HepG2 (cell line): ENCODE data around the gene C11orf24. TPM values are rescaled to one million over a fixed set of nuclear protein-coding genes. Genes with fewer than 3 reads are reported as not detected.

Source experiments
- CBX1 ChIP-seq: IDR thresholded peaks from one replicate; pipeline ENCODE4 v1.6.1; 2016; ENCODE audit warnings: antibody characterized with exemption, low read depth
- CREM ChIP-seq, 2 experiments: sonication (generic) in 1 of 2; formaldehyde crosslinking in 1 of 2; IDR thresholded peaks; 2 replicates each; pipeline versions ENCODE4 v1.4.0 to v1.6.1; 2016 to 2020; ENCODE audit warnings: antibody characterized with exemption in 1 of 2, mild to moderate bottlenecking in 1 of 2, missing genetic modification reagents in 1 of 2
- JARID2 ChIP-seq: sonication (generic); formaldehyde crosslinking; IDR thresholded peaks from 2 replicates; pipeline ENCODE4 v1.8.1; 2023; ENCODE audit warnings: missing genetic modification reagents, inconsistent platforms; ENCODE audit not compliant: insufficient replicate concordance
- MED13 ChIP-seq: sonication (generic); formaldehyde crosslinking; IDR thresholded peaks from 2 replicates; pipeline ENCODE4 v1.5.0; 2020; ENCODE audit warnings: missing genetic modification reagents
- SAFB2 ChIP-seq: sonication (generic); formaldehyde crosslinking; IDR thresholded peaks from 2 replicates; pipeline ENCODE4 v1.5.1; 2020; ENCODE audit warnings: missing genetic modification reagents, low read depth, mild to moderate bottlenecking, borderline replicate concordance
- SALL1 ChIP-seq: sonication (generic); formaldehyde crosslinking; IDR thresholded peaks from 2 replicates; pipeline ENCODE4 v1.8.0; 2022; ENCODE audit warnings: mild to moderate bottlenecking, missing genetic modification reagents
- SIX4 ChIP-seq: sonication (generic); formaldehyde crosslinking; IDR thresholded peaks from 2 replicates; pipeline ENCODE4 v1.4.0; 2020; ENCODE audit warnings: missing genetic modification reagents
- SOX6 ChIP-seq, 2 experiments: fragments of 450-650 bp in 1 of 2; sonication (generic) in 1 of 2; formaldehyde crosslinking in 1 of 2; IDR thresholded peaks; 2 replicates each; pipeline versions ENCODE4 v1.4.0 to v1.6.1; 2017 to 2020; ENCODE audit warnings: antibody characterized with exemption in 1 of 2, mild to moderate bottlenecking in 1 of 2, missing genetic modification reagents in 1 of 2
- SP1 ChIP-seq, 2 experiments: fragments of 450-650 bp in 1 of 2; sonication (generic) in 1 of 2; formaldehyde crosslinking in 1 of 2; IDR thresholded peaks; 2 replicates each; pipeline versions ENCODE4 v1.4.0 to v1.6.1; 2016 to 2020; ENCODE audit warnings: missing genetic modification reagents in 1 of 2
- SRSF9 ChIP-seq: fragments of 200-400 bp; formaldehyde crosslinking; IDR thresholded peaks from 2 replicates; pipeline ENCODE4 v1.6.1; 2018; ENCODE audit warnings: borderline replicate concordance, mild to moderate bottlenecking, low read depth, low read length; ENCODE audit not compliant: insufficient read depth, poor library complexity, severe bottlenecking
- STAG1 ChIP-seq: sonication (generic); formaldehyde crosslinking; IDR thresholded peaks from 2 replicates; pipeline ENCODE4 v1.4.0; 2020; ENCODE audit warnings: missing genetic modification reagents
- TAF15 ChIP-seq: fragments of 200-400 bp; formaldehyde crosslinking; IDR thresholded peaks from one replicate; pipeline ENCODE4 v1.6.1; 2018; ENCODE audit warnings: mild to moderate bottlenecking, low read depth, low read length; ENCODE audit not compliant: poor library complexity, severe bottlenecking
- TEAD3 ChIP-seq: optimal IDR thresholded peaks from 2 replicates; pipeline ENCODE3; 2016; ENCODE audit warnings: borderline replicate concordance
- ZEB1 ChIP-seq: IDR thresholded peaks from 2 replicates; pipeline ENCODE4 v1.6.1; 2012; ENCODE audit warnings: mild to moderate bottlenecking, low read depth, inconsistent platforms; ENCODE audit not compliant: insufficient replicate concordance
- ZKSCAN5 ChIP-seq: sonication (generic); formaldehyde crosslinking; IDR thresholded peaks from 2 replicates; pipeline ENCODE4 v1.5.1; 2020; ENCODE audit warnings: mild to moderate bottlenecking, missing genetic modification reagents
- ZNF232 ChIP-seq: sonication (generic); formaldehyde crosslinking; IDR thresholded peaks from 2 replicates; pipeline ENCODE4 v1.4.0; 2020; ENCODE audit warnings: missing genetic modification reagents, borderline replicate concordance
- ZNF282 ChIP-seq: fragments of 450-650 bp; IDR thresholded peaks from 2 replicates; pipeline ENCODE4 v1.6.1; 2018; ENCODE audit not compliant: partially characterized antibody
- ZNF296 ChIP-seq: sonication (generic); formaldehyde crosslinking; conservative IDR thresholded peaks from 2 replicates; pipeline ENCODE4 v1.5.0; 2020; ENCODE audit warnings: mild to moderate bottlenecking, missing genetic modification reagents
- ZNF33A ChIP-seq: sonication (generic); formaldehyde crosslinking; IDR thresholded peaks from 2 replicates; pipeline ENCODE4 v1.5.1; 2020; ENCODE audit warnings: missing genetic modification reagents, mild to moderate bottlenecking, moderate library complexity, borderline replicate concordance
- ZNF446 ChIP-seq: sonication (generic); formaldehyde crosslinking; IDR thresholded peaks from 2 replicates; pipeline ENCODE4 v1.5.0; 2020; ENCODE audit warnings: mild to moderate bottlenecking, missing genetic modification reagents
- ZNF552 ChIP-seq: sonication (generic); formaldehyde crosslinking; IDR thresholded peaks from 2 replicates; pipeline ENCODE4 v1.9.0; 2022; ENCODE audit warnings: missing genetic modification reagents, mild to moderate bottlenecking, borderline replicate concordance
- ZNF567 ChIP-seq: sonication (generic); formaldehyde crosslinking; IDR thresholded peaks from 2 replicates; pipeline ENCODE4 v1.8.1; 2023; ENCODE audit warnings: mild to moderate bottlenecking, missing genetic modification reagents, borderline replicate concordance
- ZNF614 ChIP-seq: IDR thresholded peaks from 2 replicates; pipeline ENCODE4 v1.6.1; 2018; ENCODE audit warnings: missing biosample characterization, missing genetic modification reagents, inconsistent platforms, borderline replicate concordance
- polyA plus RNA-seq, 8 experiments: library from polyadenylated mRNA; depleted of rRNA in 3 of 8; stranded (reverse) in 7 of 8; unstranded in 1 of 8; fragments of >200 nt; fragmentation: Illumina TruSeq in 4 of 8; extraction: Trizol in 4 of 8; gene quantifications; 2 replicates each; pipeline versions ENCODE4 v1.2.1 to v1.2.3, GENCODE V29; 2011 to 2016; ENCODE audit warnings: low read depth in 4 of 8, missing spikeins in 1 of 8, mixed read lengths in 1 of 8; ENCODE audit not compliant: insufficient read depth in 1 of 8
- total RNA-seq, 5 experiments: library from RNA; depleted of rRNA; stranded (reverse); fragments of >200 nt; fragmentation: Illumina TruSeq; extraction: Trizol; gene quantifications; 2 replicates each; pipeline ENCODE4 v1.2.3, GENCODE V29; 2016; ENCODE audit warnings: low read depth in 1 of 5
- TF ChIP-seq, protein P1 (sequence below): sonication (generic); formaldehyde crosslinking; IDR thresholded peaks from 2 replicates; pipeline ENCODE4 v1.5.0; 2020; ENCODE audit warnings: missing genetic modification reagents, mild to moderate bottlenecking, borderline replicate concordance
- TF ChIP-seq, protein P2 (sequence below): sonication (generic); formaldehyde crosslinking; IDR thresholded peaks from 2 replicates; pipeline ENCODE4 v1.8.0; 2022; ENCODE audit warnings: missing genetic modification reagents, low read depth, mild to moderate bottlenecking, borderline replicate concordance
- TF ChIP-seq, protein P3 (sequence below): sonication (generic); formaldehyde crosslinking; IDR thresholded peaks from 2 replicates; pipeline ENCODE4 v1.5.1; 2020; ENCODE audit warnings: missing genetic modification reagents, mild to moderate bottlenecking, borderline replicate concordance
- TF ChIP-seq, protein P4 (sequence below): sonication (generic); formaldehyde crosslinking; IDR thresholded peaks from 2 replicates; pipeline ENCODE4 v1.4.0; 2020; ENCODE audit warnings: missing genetic modification reagents, borderline replicate concordance

The C11orf24 gene
- total and polyA plus RNA-seq, 2 of the 13 experiments (the other 11 are each of a cell fraction or from before 2014, with no cell fraction given) = 52.9 to 55.5 TPM

DNA sequence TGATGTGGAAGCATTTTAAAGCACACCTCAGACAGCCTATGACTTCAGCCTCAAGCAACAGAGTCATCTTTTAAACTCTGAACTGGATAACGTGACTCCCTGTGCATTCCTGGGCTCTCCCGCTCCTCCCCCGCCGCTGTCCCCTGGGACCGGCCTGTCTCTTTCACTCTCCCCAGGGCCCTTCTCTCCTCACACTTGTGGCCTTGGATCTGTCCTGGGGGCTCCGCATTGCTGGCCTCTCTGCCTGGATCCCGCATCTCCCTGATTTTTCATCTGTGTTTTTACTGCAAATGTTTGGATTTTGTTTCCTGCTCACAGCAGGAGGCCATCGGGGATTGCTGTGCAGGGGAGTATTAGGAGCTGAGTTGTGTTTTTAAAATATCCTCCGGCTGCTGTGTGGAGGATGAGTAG, 15.4 kb downstream of the C11orf24 start (continued):
- TF ChIP-seq CREM (IDR thresholded peaks at IDR 0.05) (no peak), CREM (CRISPR knock-in tag; IDR thresholded peaks at IDR 0.05) (no peak), ZNF33A (no peak), STAG1 (CRISPR knock-in tag) (no peak), ZNF282 (no peak), ZNF552 (CRISPR knock-in tag) (no peak), ZNF296 (CRISPR knock-in tag) (no peak), SRSF9 (no peak), TAF15 (no peak), JARID2 (no peak), ZNF446 (CRISPR knock-in tag) (no peak), SP1 (IDR thresholded peaks at IDR 0.05) (no peak), SP1 (CRISPR knock-in tag; IDR thresholded peaks at IDR 0.05) (no peak), TEAD3 (peak; percentile 96), SALL1 (CRISPR knock-in tag) (no peak), ZKSCAN5 (CRISPR knock-in tag) (no peak), CBX1 (no peak), MED13 (CRISPR knock-in tag) (no peak), SIX4 (CRISPR knock-in tag) (no peak), ZNF567 (no peak), ZNF614 (no peak), SAFB2 (CRISPR knock-in tag) (no peak), ZEB1 (no peak), ZNF232 (CRISPR knock-in tag) (no peak), SOX6 (IDR thresholded peaks at IDR 0.05) (no peak), SOX6 (CRISPR knock-in tag; IDR thresholded peaks at IDR 0.05) (peak; percentile 19; the same call in 1 of the 2 replicates)
- TF ChIP-seq, protein P1, sequence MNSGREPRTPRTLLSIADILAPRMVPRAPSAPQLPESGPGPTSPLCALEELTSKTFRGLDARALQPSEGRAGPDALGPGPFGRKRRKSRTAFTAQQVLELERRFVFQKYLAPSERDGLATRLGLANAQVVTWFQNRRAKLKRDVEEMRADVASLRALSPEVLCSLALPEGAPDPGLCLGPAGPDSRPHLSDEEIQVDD = no peak
- TF ChIP-seq, protein P2, sequence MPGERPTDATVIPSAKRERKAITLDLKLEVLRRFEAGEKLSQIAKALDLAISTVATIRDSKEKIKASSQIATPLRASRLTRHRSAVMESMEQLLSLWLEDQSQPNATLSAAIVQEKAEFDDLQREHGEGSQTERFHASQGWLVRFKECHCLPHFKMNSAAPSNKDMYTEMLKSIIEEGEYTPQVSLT (CRISPR knock-in tag) = no peak
- TF ChIP-seq, protein P3, sequence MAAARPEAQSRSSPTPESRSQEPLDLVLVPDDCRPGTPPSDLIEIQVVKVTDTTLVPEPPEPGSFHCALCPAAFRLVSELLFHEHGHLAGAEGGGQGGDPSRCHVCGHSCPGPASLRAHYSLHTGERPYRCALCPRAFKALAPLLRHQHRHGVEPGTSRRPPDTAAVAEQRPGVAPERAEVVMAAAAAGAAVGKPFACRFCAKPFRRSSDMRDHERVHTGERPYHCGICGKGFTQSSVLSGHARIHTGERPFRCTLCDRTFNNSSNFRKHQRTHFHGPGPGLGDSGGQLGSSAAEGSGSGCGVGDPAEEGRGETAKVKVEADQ = no peak
- TF ChIP-seq, protein P4, sequence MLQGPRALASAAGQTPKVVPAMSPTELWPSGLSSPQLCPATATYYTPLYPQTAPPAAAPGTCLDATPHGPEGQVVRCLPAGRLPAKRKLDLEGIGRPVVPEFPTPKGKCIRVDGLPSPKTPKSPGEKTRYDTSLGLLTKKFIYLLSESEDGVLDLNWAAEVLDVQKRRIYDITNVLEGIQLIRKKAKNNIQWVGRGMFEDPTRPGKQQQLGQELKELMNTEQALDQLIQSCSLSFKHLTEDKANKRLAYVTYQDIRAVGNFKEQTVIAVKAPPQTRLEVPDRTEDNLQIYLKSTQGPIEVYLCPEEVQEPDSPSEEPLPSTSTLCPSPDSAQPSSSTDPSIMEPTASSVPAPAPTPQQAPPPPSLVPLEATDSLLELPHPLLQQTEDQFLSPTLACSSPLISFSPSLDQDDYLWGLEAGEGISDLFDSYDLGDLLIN (CRISPR knock-in tag) = no peak
